HG03565 (cell line): ENCODE measurements around the gene TMEM179.
"Not testable (repeated sequence)": the region's sequence is repeated elsewhere in the genome, so short reads cannot be mapped to it uniquely, and the experiment has no call there.

Experiments
- ATAC-seq: cut with Tn5 transposase; IDR thresholded peaks from one replicate; pipeline ENCODE4 v1.9.1; 2021; ENCODE audit warnings: mild to moderate bottlenecking, moderate library complexity; ENCODE audit not compliant: unreplicated experiment

Gene TMEM179

GRCh38 chr14:104588066-104588857, 16.3 kb downstream of the TMEM179 start:
- ATAC-seq = no peak

GRCh38 chr14:104587641-104588040, 16.9 kb downstream of the TMEM179 start:
- no peak for ATAC-seq

- no peak for ATAC-seq
Observed at GRCh38 chr14:104586832-104587620, 17.5 kb downstream of the TMEM179 start.

- no peak for ATAC-seq
Observed at GRCh38 chr14:104585966-104586697, 18.4 kb downstream of the TMEM179 start.

GRCh38 chr14:104584557-104584956, 20.0 kb downstream of the TMEM179 start:
- no peak for ATAC-seq

GRCh38 chr14:104583424-104584306, 20.9 kb downstream of the TMEM179 start:
- no peak for ATAC-seq

GRCh38 chr14:104582662-104583061, 21.9 kb downstream of the TMEM179 start:
- no peak for ATAC-seq

GRCh38 chr14:104582005-104582404, 22.6 kb downstream of the TMEM179 start:
- ATAC-seq = no peak

- ATAC-seq = no peak
Observed at GRCh38 chr14:104581521-104581920, 23.1 kb downstream of the TMEM179 start.

- ATAC-seq = no peak
Observed at GRCh38 chr14:104580961-104581360, 23.6 kb downstream of the TMEM179 start.

GRCh38 chr14:104579939-104580338, 24.6 kb downstream of the TMEM179 start:
- not testable (repeated sequence) for ATAC-seq

- ATAC-seq = no peak
Observed at GRCh38 chr14:104579507-104579906, 25.1 kb downstream of the TMEM179 start, which contains the start of gene C14orf180. C14orf180 (plus strand) TSS chr14:104579764; CDS start chr14:104586431, 6,667 bp downstream.

GRCh38 chr14:104578321-104578720, 26.3 kb downstream of the TMEM179 start:
- ATAC-seq = no peak

GRCh38 chr14:104577847-104578301, 26.7 kb downstream of the TMEM179 start:
- no peak for ATAC-seq

GRCh38 chr14:104577426-104577825, 27.1 kb downstream of the TMEM179 start:
- no peak for ATAC-seq

GRCh38 chr14:104576970-104577332, 27.6 kb downstream of the TMEM179 start:
- ATAC-seq = no peak

- no peak for ATAC-seq
Observed at GRCh38 chr14:104576232-104576969, 28.2 kb downstream of the TMEM179 start.

- ATAC-seq = no peak
Observed at GRCh38 chr14:104574978-104575583, 29.5 kb downstream of the TMEM179 start.

- ATAC-seq = no peak
Observed at GRCh38 chr14:104574536-104574935, 30.0 kb downstream of the TMEM179 start.
